A549 (cell line): ENCODE results near the gene MAGI2. TPM values are rescaled to one million over a fixed set of nuclear protein-coding genes. Genes with fewer than 3 reads are reported as not detected.

ENCODE experiments used
- ATAC-seq, 2 experiments: fragments of 200-7000 bp in 1 of 2; fragments of >200 bp in 1 of 2; cut with Nextera tagmentation in 1 of 2; cut with Tn5 transposase in 1 of 2; 3 replicates each; pipeline versions ENCODE4 v1.8.0 to v1.9.1; 2018 to 2020; ENCODE audit warnings: mild to moderate bottlenecking in 1 of 2, moderate library complexity in 1 of 2
- CTCF ChIA-PET: fragments of 300-600 bp; sonication (Branson Sonifier 250); formaldehyde crosslinking; extraction: SDS; loops from one replicate; lab custom pipeline; 2021; ENCODE audit warnings: antibody characterized with exemption, inconsistent platforms; lab: Yijun Ruan, JAX
- POLR2A ChIA-PET: fragments of 350-600 bp; formaldehyde crosslinking; extraction: SDS; loops from one replicate; lab custom pipeline; 2021; ENCODE audit warnings: antibody characterized with exemption, inconsistent platforms; lab: Yijun Ruan, JAX
- DNase-seq, 2 experiments: peaks; one replicate each; pipeline versions ENCODE4 v3.0.0 to v3.0.0-alpha.2; 2011 to 2016; ENCODE audit warnings: low read depth in 1 of 2, low spot score in 1 of 2
- FAIRE-seq: peaks from 2 replicates; lab custom pipeline; 2011; peaks lifted over from hg19 to GRCh38; lab: Jason Lieb, UNC
- H3K27ac ChIP-seq, 2 experiments: fragments of >200 bp; sonication (Bioruptor Twin); formaldehyde crosslinking; 3 replicates each; pipeline ENCODE4 v1.5.1; 2016 to 2017
- H3K4me1 ChIP-seq: fragments of >200 bp; sonication (Bioruptor Twin); formaldehyde crosslinking; 3 replicates; pipeline ENCODE4 v1.6.1; 2016
- H3K4me2 ChIP-seq: fragments of >200 bp; sonication (Bioruptor Twin); formaldehyde crosslinking; 3 replicates; pipeline ENCODE4 v1.6.1; 2016
- H3K4me3 ChIP-seq: fragments of >200 bp; sonication (Bioruptor Twin); formaldehyde crosslinking; 3 replicates; pipeline ENCODE4 v1.5.1; 2016
- H3K9me3 ChIP-seq: fragments of >200 bp; sonication (Bioruptor Twin); formaldehyde crosslinking; 3 replicates; pipeline ENCODE4 v1.6.1; 2016
- CBX8 ChIP-seq: fragments of 200-600 bp; sonication (generic); IDR thresholded peaks from 2 replicates; pipeline ENCODE4 v1.6.1; 2016
- EHMT2 ChIP-seq: fragments of 200-600 bp; sonication (generic); IDR thresholded peaks from 2 replicates; pipeline ENCODE4 v1.6.1; 2016; ENCODE audit warnings: antibody characterized with exemption, low read depth, mild to moderate bottlenecking, moderate library complexity
- FOXS1 ChIP-seq: fragments of 250-450 bp; sonication (Bioruptor Pico); IDR thresholded peaks from 2 replicates; pipeline ENCODE4 v1.5.0; 2020; ENCODE audit warnings: mild to moderate bottlenecking, moderate library complexity
- GATA3 ChIP-seq: IDR thresholded peaks from 2 replicates; pipeline ENCODE4 v1.6.1; 2012; ENCODE audit warnings: borderline replicate concordance
- HDAC2 ChIP-seq: fragments of 200-600 bp; sonication (generic); IDR thresholded peaks from 2 replicates; pipeline ENCODE4 v1.6.1; 2016
- HOXA7 ChIP-seq: fragments of 250-450 bp; sonication (Bioruptor Pico); IDR thresholded peaks from 2 replicates; pipeline ENCODE4 v1.5.0; 2020; ENCODE audit warnings: mild to moderate bottlenecking, moderate library complexity
- HOXB5 ChIP-seq: fragments of 250-450 bp; sonication (Bioruptor Pico); IDR thresholded peaks from 2 replicates; pipeline ENCODE4 v1.5.0; 2020; ENCODE audit warnings: mild to moderate bottlenecking, moderate library complexity
- MAFK ChIP-seq: fragments of 450-650 bp; IDR thresholded peaks from 2 replicates; pipeline ENCODE4 v1.6.1; 2014; ENCODE audit not compliant: partially characterized antibody
- MAZ ChIP-seq: fragments of 150-350 bp; IDR thresholded peaks from 2 replicates; pipeline ENCODE4 v1.6.1; 2014; ENCODE audit warnings: antibody characterized with exemption, low read depth, low read length, borderline replicate concordance
- MYC ChIP-seq: IDR thresholded peaks from 2 replicates; pipeline ENCODE4 v1.6.1; 2012; ENCODE audit warnings: mild to moderate bottlenecking, inconsistent platforms, low read length, improper control_type of control experiment, borderline replicate concordance
- NR3C1 ChIP-seq: fragments of >200 bp; sonication (Bioruptor Twin); formaldehyde crosslinking; IDR thresholded peaks from 3 replicates; pipeline ENCODE4 v1.6.1; 2017
- POLR2A ChIP-seq: IDR thresholded peaks from 2 replicates; pipeline ENCODE4 v1.6.1; 2012; ENCODE audit warnings: mild to moderate bottlenecking, low read length
- RAD21 ChIP-seq, 2 experiments: fragments of >200 bp in 1 of 2; sonication (Bioruptor Twin) in 1 of 2; formaldehyde crosslinking in 1 of 2; IDR thresholded peaks in 1 of 2; conservative IDR thresholded peaks in 1 of 2; 2 replicates in 1 of 2; 3 replicates in 1 of 2; pipeline ENCODE4 v1.6.1; 2012 to 2018; ENCODE audit warnings: inconsistent platforms in 1 of 2
- RFX5 ChIP-seq: fragments of 450-650 bp; IDR thresholded peaks from 2 replicates; pipeline ENCODE4 v1.7.1; 2014; ENCODE audit warnings: antibody characterized with exemption, mild to moderate bottlenecking, moderate library complexity
- SMC3 ChIP-seq: fragments of >200 bp; sonication (Bioruptor Twin); formaldehyde crosslinking; IDR thresholded peaks from 3 replicates; pipeline ENCODE4 v1.6.1; 2018; ENCODE audit warnings: inconsistent platforms
- TFCP2L1 ChIP-seq: fragments of 250-450 bp; sonication (Bioruptor Pico); IDR thresholded peaks from 2 replicates; pipeline ENCODE4 v1.5.0; 2021; ENCODE audit warnings: mild to moderate bottlenecking
- ZC3H11A ChIP-seq: fragments of 450-650 bp; IDR thresholded peaks from 2 replicates; pipeline ENCODE4 v1.6.1; 2014; ENCODE audit warnings: antibody characterized with exemption, mild to moderate bottlenecking
- ZFP36 ChIP-seq: fragments of 450-650 bp; IDR thresholded peaks from 2 replicates; pipeline ENCODE4 v1.6.1; 2014; ENCODE audit warnings: borderline replicate concordance; ENCODE audit not compliant: partially characterized antibody
- ZSCAN20 ChIP-seq: fragments of 250-450 bp; sonication (Bioruptor Pico); IDR thresholded peaks from 2 replicates; pipeline ENCODE4 v1.8.0; 2022; ENCODE audit warnings: mild to moderate bottlenecking, moderate library complexity
- WGBS: methylation state at CpG from one replicate; pipeline ENCODE4 v1.1.6; 2017; ENCODE audit errors: missing lambda C conversion rate; 5-methylcytosine and 5-hydroxymethylcytosine counted together
- polyA plus RNA-seq, 4 experiments: library from polyadenylated mRNA; depleted of rRNA in 3 of 4; stranded (reverse); fragments of >200 nt; fragmentation: RNase III in 1 of 4; extraction: RNeasy Plus Mini Kit Qiagen cat#74134 plus additional on column Dnase treatment in 1 of 4; gene quantifications; 2 replicates in 3 of 4; 3 replicates in 1 of 4; pipeline ENCODE4 v1.2.3, GENCODE V29; 2011 to 2017
- TF ChIP-seq, protein P1 (sequence below): fragments of 150-350 bp; IDR thresholded peaks from 2 replicates; pipeline ENCODE4 v1.6.1; 2014; ENCODE audit warnings: low read depth, mild to moderate bottlenecking, low read length
- TF ChIP-seq, protein P2 (sequence below): fragments of 250-450 bp; sonication (Bioruptor Pico); IDR thresholded peaks from 2 replicates; pipeline ENCODE4 v1.5.0; 2021; ENCODE audit warnings: mild to moderate bottlenecking, moderate library complexity, borderline replicate concordance
- TF ChIP-seq, protein P3 (sequence below): fragments of 200-600 bp; sonication (generic); IDR thresholded peaks from 2 replicates; pipeline ENCODE4 v1.6.1; 2016; ENCODE audit warnings: antibody characterized with exemption, mild to moderate bottlenecking, moderate library complexity
- TF ChIP-seq, protein P4 (sequence below): fragments of >200 bp; sonication (Bioruptor Twin); formaldehyde crosslinking; IDR thresholded peaks from 3 replicates; pipeline ENCODE4 v1.6.1; 2016
- TF ChIP-seq, protein P5 (sequence below): IDR thresholded peaks from 2 replicates; pipeline ENCODE4 v1.6.1; 2012
- TF ChIP-seq, protein P6 (sequence below): IDR thresholded peaks from 2 replicates; pipeline ENCODE4 v1.6.1; 2012

MAGI2 gene
- polyA plus RNA-seq, 2 of the 4 experiments (the other 2 are of a cell fraction) = 0.48 to 0.81 TPM

DNA sequence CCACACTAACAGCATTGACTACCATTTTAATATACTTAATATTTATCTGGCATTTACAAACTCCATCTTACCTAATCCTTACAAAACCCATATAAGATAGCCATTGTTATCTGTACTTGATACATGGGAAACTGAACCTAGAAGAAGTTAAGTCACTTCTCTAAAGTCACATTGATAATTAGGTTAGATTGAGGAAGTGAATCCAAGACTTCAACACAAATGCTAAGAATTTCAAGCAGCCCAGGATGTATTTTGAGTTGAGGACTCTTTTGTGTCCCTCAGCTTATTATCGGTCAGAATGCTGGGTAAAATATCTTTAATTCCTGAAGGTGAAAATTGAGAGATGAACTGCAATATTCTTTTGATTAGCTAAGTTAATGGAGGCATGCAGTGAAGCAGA, 1189.4 kb downstream of the MAGI2 start:
- DNase-seq (no peak), FAIRE-seq (no peak), ATAC-seq (no peak)
- CTCF ChIA-PET = no interaction called here
- Histone ChIP-seq H3K4me3 (no peak overlapping the region), H3K4me1 (no peaks in the 10 kb centered on the region), H3K4me2 (no peak overlapping the region), H3K27ac (no peak overlapping the region)
- POLR2A ChIA-PET = no interaction called here
- 3% methylated on average over 1 of the region's 1 CpG for WGBS
- TF ChIP-seq HOXA7 (CRISPR knock-in tag) = no peak
- TF ChIP-seq, protein P1, sequence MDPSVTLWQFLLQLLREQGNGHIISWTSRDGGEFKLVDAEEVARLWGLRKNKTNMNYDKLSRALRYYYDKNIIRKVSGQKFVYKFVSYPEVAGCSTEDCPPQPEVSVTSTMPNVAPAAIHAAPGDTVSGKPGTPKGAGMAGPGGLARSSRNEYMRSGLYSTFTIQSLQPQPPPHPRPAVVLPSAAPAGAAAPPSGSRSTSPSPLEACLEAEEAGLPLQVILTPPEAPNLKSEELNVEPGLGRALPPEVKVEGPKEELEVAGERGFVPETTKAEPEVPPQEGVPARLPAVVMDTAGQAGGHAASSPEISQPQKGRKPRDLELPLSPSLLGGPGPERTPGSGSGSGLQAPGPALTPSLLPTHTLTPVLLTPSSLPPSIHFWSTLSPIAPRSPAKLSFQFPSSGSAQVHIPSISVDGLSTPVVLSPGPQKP = no peak
- no peak for TF ChIP-seq EHMT2
- TF ChIP-seq TFCP2L1 (CRISPR knock-in tag) = no peak
- TF ChIP-seq, protein P2, sequence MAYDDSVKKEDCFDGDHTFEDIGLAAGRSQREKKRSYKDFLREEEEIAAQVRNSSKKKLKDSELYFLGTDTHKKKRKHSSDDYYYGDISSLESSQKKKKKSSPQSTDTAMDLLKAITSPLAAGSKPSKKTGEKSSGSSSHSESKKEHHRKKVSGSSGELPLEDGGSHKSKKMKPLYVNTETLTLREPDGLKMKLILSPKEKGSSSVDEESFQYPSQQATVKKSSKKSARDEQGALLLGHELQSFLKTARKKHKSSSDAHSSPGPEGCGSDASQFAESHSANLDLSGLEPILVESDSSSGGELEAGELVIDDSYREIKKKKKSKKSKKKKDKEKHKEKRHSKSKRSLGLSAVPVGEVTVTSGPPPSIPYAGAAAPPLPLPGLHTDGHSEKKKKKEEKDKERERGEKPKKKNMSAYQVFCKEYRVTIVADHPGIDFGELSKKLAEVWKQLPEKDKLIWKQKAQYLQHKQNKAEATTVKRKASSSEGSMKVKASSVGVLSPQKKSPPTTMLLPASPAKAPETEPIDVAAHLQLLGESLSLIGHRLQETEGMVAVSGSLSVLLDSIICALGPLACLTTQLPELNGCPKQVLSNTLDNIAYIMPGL = no peak
- TF ChIP-seq, protein P3, sequence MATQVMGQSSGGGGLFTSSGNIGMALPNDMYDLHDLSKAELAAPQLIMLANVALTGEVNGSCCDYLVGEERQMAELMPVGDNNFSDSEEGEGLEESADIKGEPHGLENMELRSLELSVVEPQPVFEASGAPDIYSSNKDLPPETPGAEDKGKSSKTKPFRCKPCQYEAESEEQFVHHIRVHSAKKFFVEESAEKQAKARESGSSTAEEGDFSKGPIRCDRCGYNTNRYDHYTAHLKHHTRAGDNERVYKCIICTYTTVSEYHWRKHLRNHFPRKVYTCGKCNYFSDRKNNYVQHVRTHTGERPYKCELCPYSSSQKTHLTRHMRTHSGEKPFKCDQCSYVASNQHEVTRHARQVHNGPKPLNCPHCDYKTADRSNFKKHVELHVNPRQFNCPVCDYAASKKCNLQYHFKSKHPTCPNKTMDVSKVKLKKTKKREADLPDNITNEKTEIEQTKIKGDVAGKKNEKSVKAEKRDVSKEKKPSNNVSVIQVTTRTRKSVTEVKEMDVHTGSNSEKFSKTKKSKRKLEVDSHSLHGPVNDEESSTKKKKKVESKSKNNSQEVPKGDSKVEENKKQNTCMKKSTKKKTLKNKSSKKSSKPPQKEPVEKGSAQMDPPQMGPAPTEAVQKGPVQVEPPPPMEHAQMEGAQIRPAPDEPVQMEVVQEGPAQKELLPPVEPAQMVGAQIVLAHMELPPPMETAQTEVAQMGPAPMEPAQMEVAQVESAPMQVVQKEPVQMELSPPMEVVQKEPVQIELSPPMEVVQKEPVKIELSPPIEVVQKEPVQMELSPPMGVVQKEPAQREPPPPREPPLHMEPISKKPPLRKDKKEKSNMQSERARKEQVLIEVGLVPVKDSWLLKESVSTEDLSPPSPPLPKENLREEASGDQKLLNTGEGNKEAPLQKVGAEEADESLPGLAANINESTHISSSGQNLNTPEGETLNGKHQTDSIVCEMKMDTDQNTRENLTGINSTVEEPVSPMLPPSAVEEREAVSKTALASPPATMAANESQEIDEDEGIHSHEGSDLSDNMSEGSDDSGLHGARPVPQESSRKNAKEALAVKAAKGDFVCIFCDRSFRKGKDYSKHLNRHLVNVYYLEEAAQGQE = no peak
- no peak for TF ChIP-seq HOXB5 (CRISPR knock-in tag)
- TF ChIP-seq GATA3 = no peak
- no peak for TF ChIP-seq MAZ
- no peak for TF ChIP-seq HDAC2
- TF ChIP-seq, all 56 proteins: peak for 0
- H3K9me3 ChIP-seq = no peaks in the 10 kb centered on the region

DNA sequence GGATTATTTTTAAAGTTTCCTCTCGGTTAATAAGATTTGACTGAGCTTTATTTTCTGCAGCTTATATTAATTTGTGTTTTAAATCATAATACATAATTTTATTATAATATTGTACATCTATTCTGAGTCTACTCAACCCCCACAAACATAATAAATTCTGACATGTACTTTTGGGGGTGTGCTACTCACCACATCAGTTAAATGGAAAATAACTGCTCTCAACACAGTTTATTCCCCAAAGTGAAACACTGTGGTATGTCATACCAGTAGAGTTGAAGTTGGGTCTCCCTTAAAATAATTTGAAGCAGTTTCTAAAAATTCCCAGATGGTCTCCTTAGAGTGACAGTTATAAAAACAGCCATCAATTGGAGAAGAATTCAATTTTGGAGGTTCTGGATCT, 1191.7 kb downstream of the MAGI2 start:
- ATAC-seq (no peak), FAIRE-seq (no peak), DNase-seq (no peak)
- no peak overlapping the region for H3K4me3 ChIP-seq
- H3K4me2 ChIP-seq = no peak overlapping the region
- TF ChIP-seq, protein P4, sequence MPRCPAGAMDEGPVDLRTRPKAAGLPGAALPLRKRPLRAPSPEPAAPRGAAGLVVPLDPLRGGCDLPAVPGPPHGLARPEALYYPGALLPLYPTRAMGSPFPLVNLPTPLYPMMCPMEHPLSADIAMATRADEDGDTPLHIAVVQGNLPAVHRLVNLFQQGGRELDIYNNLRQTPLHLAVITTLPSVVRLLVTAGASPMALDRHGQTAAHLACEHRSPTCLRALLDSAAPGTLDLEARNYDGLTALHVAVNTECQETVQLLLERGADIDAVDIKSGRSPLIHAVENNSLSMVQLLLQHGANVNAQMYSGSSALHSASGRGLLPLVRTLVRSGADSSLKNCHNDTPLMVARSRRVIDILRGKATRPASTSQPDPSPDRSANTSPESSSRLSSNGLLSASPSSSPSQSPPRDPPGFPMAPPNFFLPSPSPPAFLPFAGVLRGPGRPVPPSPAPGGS = no peak
- no peak for TF ChIP-seq MAFK
- no peak for TF ChIP-seq RFX5
- TF ChIP-seq POLR2A = no peak
- TF ChIP-seq CBX8 = no peak
- TF ChIP-seq RAD21 (conservative IDR thresholded peaks at IDR 0.05 in 1 of 2, IDR thresholded peaks at IDR 0.05 in 1 of 2) = no peak
- TF ChIP-seq ZFP36 = no peak
- TF ChIP-seq SMC3 = no peak
- TF ChIP-seq MAZ = no peak
- TF ChIP-seq, protein P5, sequence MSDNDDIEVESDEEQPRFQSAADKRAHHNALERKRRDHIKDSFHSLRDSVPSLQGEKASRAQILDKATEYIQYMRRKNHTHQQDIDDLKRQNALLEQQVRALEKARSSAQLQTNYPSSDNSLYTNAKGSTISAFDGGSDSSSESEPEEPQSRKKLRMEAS = no peak
- TF ChIP-seq ZSCAN20 = no peak
- TF ChIP-seq GATA3 = no peak
- no peak for TF ChIP-seq HDAC2
- TF ChIP-seq EHMT2 = no peak
- TF ChIP-seq TFCP2L1 (CRISPR knock-in tag) = no peak
- TF ChIP-seq, protein P6, sequence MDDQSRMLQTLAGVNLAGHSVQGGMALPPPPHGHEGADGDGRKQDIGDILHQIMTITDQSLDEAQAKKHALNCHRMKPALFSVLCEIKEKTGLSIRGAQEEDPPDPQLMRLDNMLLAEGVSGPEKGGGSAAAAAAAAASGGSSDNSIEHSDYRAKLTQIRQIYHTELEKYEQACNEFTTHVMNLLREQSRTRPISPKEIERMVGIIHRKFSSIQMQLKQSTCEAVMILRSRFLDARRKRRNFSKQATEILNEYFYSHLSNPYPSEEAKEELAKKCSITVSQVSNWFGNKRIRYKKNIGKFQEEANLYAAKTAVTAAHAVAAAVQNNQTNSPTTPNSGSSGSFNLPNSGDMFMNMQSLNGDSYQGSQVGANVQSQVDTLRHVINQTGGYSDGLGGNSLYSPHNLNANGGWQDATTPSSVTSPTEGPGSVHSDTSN = no peak
- no peak for TF ChIP-seq FOXS1 (CRISPR knock-in tag)
- TF ChIP-seq NR3C1 = no peak
- TF ChIP-seq ZC3H11A = no peak
- TF ChIP-seq MYC = no peak
- POLR2A ChIA-PET = interaction anchor here (0.5 kb wide), 1 partner anchor 302 kb away, joined by 3 read pairs; no protein-coding TSS in a partner anchor
- H3K4me1 ChIP-seq = no peaks in the 10 kb centered on the region
- CTCF ChIA-PET = no interaction called here
- WGBS = 0% methylated on average over 1 of the region's 1 CpG
- no peaks in the 10 kb centered on the region for H3K9me3 ChIP-seq
- H3K27ac ChIP-seq = no peak overlapping the region
